Esophagus squamous epithelium (tissue), 4 donors: ENCODE data around the gene PTPRG.

Experiments used
- CTCF ChIP-seq, 6 experiments: fragments of 450-650 bp in 4 of 6; fragments of 200-600 bp in 2 of 6; sonication (generic) in 2 of 6; IDR thresholded peaks; one replicate each; pipeline ENCODE4 v1.5.1; 2016 to 2019; ENCODE audit warnings: antibody characterized with exemption in 6 of 6, mild to moderate bottlenecking in 4 of 6, moderate library complexity in 4 of 6
- POLR2A ChIP-seq, 4 donors: fragments of 450-650 bp; IDR thresholded peaks; one replicate each; pipeline ENCODE4 v1.6.1; 2017; ENCODE audit warnings: antibody characterized with exemption in 4 of 4, mild to moderate bottlenecking in 4 of 4, moderate library complexity in 3 of 4

- TF ChIP-seq CTCF (IDR thresholded peaks at IDR 0.05) (no peak), POLR2A (IDR thresholded peaks at IDR 0.05) (no peak)
These were observed 464.5 kb downstream of the PTPRG start for GRCh38 chr3:62025913-62026312.
